ENCODE measurements around the gene USP47. TPM values are rescaled to one million over a fixed set of nuclear protein-coding genes. Genes with fewer than 3 reads are reported as not detected.

USP47 gene
- polyA plus RNA-seq, 3 donors from 2014 or later, result 36.3 to 72.4 (median 43.5) TPM

DNA sequence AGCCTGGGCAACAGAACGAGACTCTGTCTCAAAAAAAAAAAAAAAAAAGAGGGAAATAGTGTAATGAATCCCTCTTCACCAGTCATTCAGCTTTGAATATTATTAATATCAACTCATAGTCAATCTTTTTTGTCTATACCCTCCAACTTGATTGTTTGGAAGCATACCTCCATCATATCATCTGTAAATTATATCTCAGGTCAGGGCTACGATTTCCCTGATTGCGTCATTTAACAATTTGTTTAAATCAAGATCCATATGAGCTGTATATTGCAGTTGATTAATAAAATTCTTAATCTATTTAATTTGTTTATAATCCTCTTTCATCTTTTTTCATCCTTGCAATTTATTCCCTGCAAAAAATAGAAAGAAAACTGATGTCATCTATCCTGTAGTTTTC is 60.2 kb downstream of the USP47 start:
- Mint-ChIP-seq H3K9me3 (no peaks in the 10 kb centered on the region), H3K4me3 (no peak overlapping the region), H3K4me1 (peaks cover 7 to 25% of the 10 kb centered on the region in 2 donors), H3K27ac (peak overlapping the region in 1 of 6 donors; percentile 22), H3K27me3 (ENCODE audit: low read depth in 3 of 3) (no peaks in the 10 kb centered on the region), H3K36me3 (peaks cover 0 to 32% (median 11%) of the 10 kb centered on the region in 3 donors)
- DNase-seq, result no peak

DNA sequence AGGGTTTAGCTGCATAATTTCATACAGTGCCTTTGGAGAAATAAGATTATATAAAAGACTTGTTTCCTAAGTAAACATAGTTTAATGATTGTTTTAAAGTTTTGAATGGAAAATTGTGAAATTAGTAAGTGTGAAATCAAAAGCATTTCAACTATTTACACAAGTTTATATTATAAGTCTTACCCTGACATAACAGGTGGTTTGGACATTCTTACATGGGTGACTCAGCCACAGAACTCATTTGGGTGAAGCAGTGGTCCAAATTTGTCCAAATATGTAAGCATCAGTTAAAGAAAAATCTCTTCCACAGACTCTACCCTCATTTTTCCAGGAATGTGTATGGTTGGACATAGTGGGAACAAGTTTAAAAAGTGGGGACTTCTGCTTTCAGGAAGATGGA is 68.0 kb downstream of the USP47 start:
- Mint-ChIP-seq H3K36me3 (peaks cover 13 to 30% (median 23%) of the 10 kb centered on the region in 3 donors), H3K27me3 (ENCODE audit: low read depth in 3 of 3) (peaks cover 0 to 1% (median 0%) of the 10 kb centered on the region in 3 donors), H3K9me3 (no peaks in the 10 kb centered on the region), H3K4me1 (peaks cover 0 to 5% of the 10 kb centered on the region in 2 donors), H3K4me3 (no peak overlapping the region), H3K27ac (peak overlapping the region in 1 of 6 donors; percentile 9)
- no peak for DNase-seq

DNA sequence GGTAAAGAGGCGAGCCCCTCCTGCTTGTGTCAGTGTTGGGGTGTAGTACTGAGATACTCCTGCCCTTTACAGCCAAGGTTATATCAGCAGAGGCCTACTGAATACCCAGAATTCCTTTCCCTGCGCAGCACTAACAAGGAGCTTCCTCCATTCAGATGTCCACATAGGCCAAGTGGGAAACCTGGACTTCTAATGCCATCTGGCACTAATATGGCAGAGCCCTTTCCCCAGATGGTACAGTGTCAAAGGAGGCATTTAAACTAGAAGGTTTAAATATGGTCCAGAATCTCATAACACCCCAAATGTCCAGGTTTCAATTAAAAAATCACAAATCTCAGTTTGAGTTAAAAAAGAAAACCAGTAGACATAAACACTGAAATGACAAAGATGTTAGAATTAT is 68.8 kb downstream of the USP47 start:
- Mint-ChIP-seq H3K9me3 (no peaks in the 10 kb centered on the region), H3K4me1 (peaks cover 0 to 5% of the 10 kb centered on the region in 2 donors), H3K4me3 (no peak overlapping the region), H3K27ac (no peak overlapping the region), H3K27me3 (ENCODE audit: low read depth in 3 of 3) (peaks cover 0 to 1% (median 0%) of the 10 kb centered on the region in 3 donors), H3K36me3 (peaks cover 13 to 27% (median 20%) of the 10 kb centered on the region in 3 donors)
- DNase-seq, result no peak

DNA sequence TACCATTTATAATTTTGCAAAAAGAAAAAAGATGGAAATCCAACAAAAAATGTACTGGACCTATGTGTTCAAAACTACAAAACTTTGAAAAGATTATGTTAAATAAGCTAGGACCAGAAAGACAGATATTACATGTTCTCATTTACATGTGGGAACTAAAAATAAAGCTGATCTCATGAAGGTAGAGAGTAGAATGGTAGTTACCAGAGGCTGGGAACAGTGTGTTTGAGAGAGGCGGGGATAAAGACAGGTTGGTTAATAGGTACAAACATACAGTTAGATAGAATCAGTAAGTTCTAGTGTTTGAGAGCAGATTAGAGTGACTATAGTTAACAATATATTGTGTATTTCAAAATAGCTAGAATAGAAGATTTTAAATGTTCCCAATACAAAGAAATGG is 71.6 kb downstream of the USP47 start:
- Mint-ChIP-seq H3K36me3 (peaks cover 13 to 18% (median 15%) of the 10 kb centered on the region in 3 donors), H3K27ac (no peak overlapping the region), H3K4me1 (no peaks in the 10 kb centered on the region), H3K4me3 (no peak overlapping the region), H3K9me3 (no peaks in the 10 kb centered on the region), H3K27me3 (ENCODE audit: low read depth in 3 of 3) (peaks cover 0 to 1% (median 0%) of the 10 kb centered on the region in 3 donors)
- DNase-seq, result no peak

DNA sequence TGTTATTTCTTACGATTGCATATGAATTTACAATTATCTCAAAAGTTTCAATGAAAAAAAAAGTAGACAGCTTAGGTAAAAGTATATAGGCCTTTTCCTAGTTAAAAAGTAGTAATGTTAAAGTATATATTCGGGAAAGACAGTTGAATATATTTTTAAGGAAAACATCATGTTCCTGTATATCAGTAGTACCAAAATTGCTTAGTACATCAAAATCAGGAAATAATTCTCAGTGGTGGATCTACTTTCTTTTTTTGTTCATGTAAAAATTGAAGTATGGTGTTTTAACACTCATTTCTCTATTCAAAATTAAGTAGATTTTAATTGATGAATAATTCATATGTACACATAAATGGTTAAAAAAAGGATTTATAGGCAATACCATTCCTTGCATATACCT is 73.9 kb downstream of the USP47 start:
- peaks cover 0 to 3% (median 0%) of the 10 kb centered on the region in 3 donors for H3K27me3 Mint-ChIP-seq (ENCODE audit: low read depth in 3 of 3)
- H3K27ac Mint-ChIP-seq, result no peak overlapping the region
- no peaks in the 10 kb centered on the region for H3K4me1 Mint-ChIP-seq
- no peaks in the 10 kb centered on the region for H3K9me3 Mint-ChIP-seq
- no peak overlapping the region for H3K4me3 Mint-ChIP-seq
- peaks cover 13 to 18% (median 15%) of the 10 kb centered on the region in 3 donors for H3K36me3 Mint-ChIP-seq
- DNase-seq, result no peak

DNA sequence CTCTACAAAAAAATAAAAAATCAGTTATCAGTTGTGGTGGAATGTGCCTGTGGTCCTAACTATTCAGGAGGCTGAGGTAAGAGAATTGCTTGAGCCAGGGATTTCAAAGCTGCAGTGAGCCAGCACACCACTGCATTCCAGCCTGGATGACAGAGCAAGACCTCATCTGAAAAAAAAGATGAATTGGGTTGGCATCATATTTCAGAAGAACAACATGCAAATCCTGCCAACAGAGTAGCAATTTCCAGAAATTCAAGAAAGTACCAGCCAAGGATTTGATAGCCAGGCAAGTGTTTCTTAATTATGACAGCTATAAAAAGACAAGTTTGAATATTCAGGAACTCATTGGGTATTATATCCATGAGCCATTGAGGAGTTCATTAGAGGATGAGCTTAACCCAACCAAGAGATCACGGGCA is 75.2 kb downstream of the USP47 start:
- H3K27me3 Mint-ChIP-seq (ENCODE audit: low read depth in 3 of 3), result peaks cover 0 to 3% (median 0%) of the 10 kb centered on the region in 3 donors
- peaks cover 3 to 8% (median 7%) of the 10 kb centered on the region in 3 donors for H3K36me3 Mint-ChIP-seq
- H3K4me1 Mint-ChIP-seq, result no peaks in the 10 kb centered on the region

DNA sequence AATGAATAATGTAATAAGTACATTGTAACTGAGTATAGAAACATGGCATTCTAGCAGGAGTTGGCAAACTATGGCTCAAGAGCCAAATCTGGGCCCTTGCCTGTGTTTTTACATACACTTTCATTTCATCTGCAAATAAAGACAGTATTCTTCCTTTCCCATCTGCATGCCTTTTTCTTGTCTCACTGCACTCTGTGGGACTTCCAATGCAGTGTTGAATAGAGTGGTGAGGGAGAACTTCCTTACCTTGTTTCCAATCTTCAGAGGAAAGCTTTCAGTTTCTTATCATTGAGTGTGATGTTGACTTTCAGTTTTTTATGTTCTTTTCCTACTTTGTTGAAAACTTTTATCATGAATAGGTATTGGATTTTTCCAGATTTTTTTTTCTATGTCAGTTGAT is 82.1 kb downstream of the USP47 start:
- Mint-ChIP-seq H3K9me3 (no peaks in the 10 kb centered on the region), H3K27ac (peak overlapping the region in 4 of 6 donors; percentile 10 to 83 (median 32)), H3K36me3 (peaks cover 19 to 27% (median 24%) of the 10 kb centered on the region in 3 donors), H3K4me1 (peaks cover 14 to 46% of the 10 kb centered on the region in 2 donors), H3K27me3 (ENCODE audit: low read depth in 3 of 3) (peaks cover 0 to 5% (median 0%) of the 10 kb centered on the region in 3 donors), H3K4me3 (no peak overlapping the region)
- DNase-seq, result no peak

More for the DNA sequence above, 75.2 kb downstream of the USP47 start:
- no peak overlapping the region for H3K4me3 Mint-ChIP-seq
- no peak for DNase-seq
- no peak overlapping the region for H3K27ac Mint-ChIP-seq
- no peaks in the 10 kb centered on the region for H3K9me3 Mint-ChIP-seq

DNA sequence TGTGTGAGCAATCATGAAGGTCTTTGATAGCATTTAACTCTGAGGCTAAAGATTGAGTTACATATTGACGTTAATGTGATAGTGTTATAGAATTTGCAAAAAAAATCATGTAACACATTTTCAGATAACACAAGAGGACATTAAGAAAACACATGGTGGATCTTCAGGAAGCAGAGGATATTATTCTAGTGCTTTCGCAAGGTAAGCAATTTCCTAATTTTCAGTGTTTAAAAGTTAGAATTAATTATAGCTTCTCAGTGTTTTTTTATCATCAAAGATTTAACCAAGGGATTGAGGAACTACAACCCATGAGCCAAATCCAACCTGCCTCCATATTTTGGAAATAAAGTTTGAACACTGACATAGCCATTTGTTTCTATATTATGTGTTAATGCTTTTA is 88.1 kb downstream of the USP47 start:
- peaks cover 0 to 1% (median 0%) of the 10 kb centered on the region in 3 donors for H3K27me3 Mint-ChIP-seq (ENCODE audit: low read depth in 3 of 3)
- no peak overlapping the region for H3K4me3 Mint-ChIP-seq
- H3K36me3 Mint-ChIP-seq, result peaks cover 27 to 42% (median 39%) of the 10 kb centered on the region in 3 donors
- H3K4me1 Mint-ChIP-seq, result peaks cover 10 to 21% of the 10 kb centered on the region in 2 donors
- peak overlapping the region in 1 of 6 donors; percentile 10 for H3K27ac Mint-ChIP-seq
- H3K9me3 Mint-ChIP-seq, result no peaks in the 10 kb centered on the region
- no peak for DNase-seq

DNA sequence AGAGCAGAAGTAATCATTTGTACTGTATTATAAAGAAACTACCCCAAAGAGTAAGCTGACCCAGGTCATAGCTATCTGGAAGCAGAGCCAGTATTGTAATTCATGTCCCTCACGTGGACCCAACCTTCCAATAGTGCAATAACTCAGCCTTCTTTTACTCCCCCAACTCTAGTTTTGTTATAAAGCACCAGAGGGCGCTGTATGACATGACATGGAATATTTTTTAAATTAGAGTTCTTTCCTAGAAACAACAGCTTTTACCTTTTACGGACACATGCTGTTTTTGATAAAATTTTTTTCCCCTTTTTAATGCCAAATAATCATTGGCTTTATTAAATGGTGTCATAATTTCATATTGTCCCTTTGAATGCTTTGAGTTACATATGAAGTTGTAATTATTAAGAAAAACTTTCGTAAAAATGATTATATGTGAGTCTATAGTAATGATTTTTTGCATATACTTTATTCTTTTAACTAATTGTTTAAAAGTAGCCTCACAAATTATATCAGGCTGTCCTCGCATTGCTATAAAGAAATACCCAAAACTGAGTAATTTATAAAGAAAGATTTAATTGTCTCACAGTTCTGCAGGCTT is 89.8 kb downstream of the USP47 start:
- no peak overlapping the region for H3K27ac Mint-ChIP-seq
- peak in 2 of 3 donors; percentile 10 to 18 for DNase-seq
- peaks cover 15 to 38% (median 37%) of the 10 kb centered on the region in 3 donors for H3K36me3 Mint-ChIP-seq
- H3K4me3 Mint-ChIP-seq, result no peak overlapping the region
- no peaks in the 10 kb centered on the region for H3K27me3 Mint-ChIP-seq (ENCODE audit: low read depth in 3 of 3)
- H3K4me1 Mint-ChIP-seq, result peaks cover 6 to 12% of the 10 kb centered on the region in 2 donors
- no peaks in the 10 kb centered on the region for H3K9me3 Mint-ChIP-seq

DNA sequence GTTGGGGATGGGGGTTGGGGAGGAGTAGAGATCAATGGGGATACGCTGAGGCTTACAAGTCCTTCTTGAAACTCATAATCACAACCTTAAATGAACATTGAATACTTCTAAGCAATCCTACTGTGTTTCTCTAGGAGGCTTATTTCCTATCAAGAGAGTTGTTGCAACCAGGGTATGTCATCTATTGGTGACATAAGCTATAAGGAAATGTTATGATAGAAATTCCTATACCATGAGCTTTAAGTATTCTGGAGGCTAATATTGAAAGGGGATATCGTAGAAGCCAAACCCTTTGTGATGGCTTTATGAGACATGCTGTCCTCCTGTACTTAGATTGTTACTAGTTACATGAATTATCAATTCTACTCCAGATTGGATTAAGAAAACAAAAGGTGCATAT is 93.8 kb downstream of the USP47 start:
- Mint-ChIP-seq H3K36me3 (peaks cover 13 to 46% (median 41%) of the 10 kb centered on the region in 3 donors), H3K27me3 (ENCODE audit: low read depth in 3 of 3) (no peaks in the 10 kb centered on the region), H3K27ac (no peak overlapping the region), H3K9me3 (no peaks in the 10 kb centered on the region), H3K4me3 (no peak overlapping the region), H3K4me1 (peaks cover 0 to 4% of the 10 kb centered on the region in 2 donors)
- no peak for DNase-seq

DNA sequence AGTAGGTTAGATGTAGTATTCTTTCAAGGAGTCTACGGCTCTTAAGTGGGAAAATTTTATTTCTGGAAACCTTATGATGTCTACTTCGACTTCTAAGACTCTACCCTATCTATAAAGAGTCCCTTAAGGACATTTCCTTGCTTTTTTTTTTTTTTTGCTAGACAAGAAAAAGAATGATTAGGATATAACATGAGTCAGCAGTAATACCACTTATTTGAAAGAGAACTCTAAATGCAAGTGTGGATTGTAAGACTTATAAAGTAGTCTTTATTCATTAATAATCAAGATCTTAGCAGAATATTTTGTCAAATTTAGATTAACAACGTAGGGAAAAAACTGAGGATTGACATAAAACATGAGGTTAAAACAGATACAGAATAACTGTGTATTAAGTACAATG is 95.7 kb downstream of the USP47 start:
- H3K36me3 Mint-ChIP-seq, result peaks cover 15 to 57% (median 44%) of the 10 kb centered on the region in 3 donors
- DNase-seq, result no peak
- H3K27me3 Mint-ChIP-seq (ENCODE audit: low read depth in 3 of 3), result no peaks in the 10 kb centered on the region
- H3K4me3 Mint-ChIP-seq, result no peak overlapping the region
- H3K9me3 Mint-ChIP-seq, result no peaks in the 10 kb centered on the region
- H3K27ac Mint-ChIP-seq, result no peak overlapping the region
- H3K4me1 Mint-ChIP-seq, result peaks cover 0 to 4% of the 10 kb centered on the region in 2 donors

DNA sequence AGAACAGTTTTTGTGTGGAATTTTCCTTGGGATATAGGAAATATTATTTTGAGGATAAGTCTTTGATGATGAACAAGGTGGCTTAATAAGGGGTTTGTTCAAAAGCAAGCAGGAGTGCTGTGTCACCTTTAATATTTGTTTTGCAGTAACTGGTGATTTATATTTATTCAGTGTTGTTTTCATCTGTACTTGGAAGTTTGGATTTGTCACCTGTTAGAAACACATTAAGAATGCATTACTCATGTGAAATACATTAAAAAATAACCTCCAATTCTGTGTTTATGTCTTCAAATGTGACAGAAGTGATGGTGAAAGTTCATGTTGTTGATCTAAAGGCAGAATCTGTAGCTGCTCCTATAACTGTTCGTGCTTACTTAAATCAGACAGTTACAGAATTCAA is 96.2 kb downstream of the USP47 start:
- DNase-seq, result no peak
- peaks cover 20 to 62% (median 44%) of the 10 kb centered on the region in 3 donors for H3K36me3 Mint-ChIP-seq
- peaks cover 0 to 4% of the 10 kb centered on the region in 2 donors for H3K4me1 Mint-ChIP-seq
- no peaks in the 10 kb centered on the region for H3K27me3 Mint-ChIP-seq (ENCODE audit: low read depth in 3 of 3)
- no peak overlapping the region for H3K27ac Mint-ChIP-seq
- no peaks in the 10 kb centered on the region for H3K9me3 Mint-ChIP-seq
- H3K4me3 Mint-ChIP-seq, result no peak overlapping the region

DNA sequence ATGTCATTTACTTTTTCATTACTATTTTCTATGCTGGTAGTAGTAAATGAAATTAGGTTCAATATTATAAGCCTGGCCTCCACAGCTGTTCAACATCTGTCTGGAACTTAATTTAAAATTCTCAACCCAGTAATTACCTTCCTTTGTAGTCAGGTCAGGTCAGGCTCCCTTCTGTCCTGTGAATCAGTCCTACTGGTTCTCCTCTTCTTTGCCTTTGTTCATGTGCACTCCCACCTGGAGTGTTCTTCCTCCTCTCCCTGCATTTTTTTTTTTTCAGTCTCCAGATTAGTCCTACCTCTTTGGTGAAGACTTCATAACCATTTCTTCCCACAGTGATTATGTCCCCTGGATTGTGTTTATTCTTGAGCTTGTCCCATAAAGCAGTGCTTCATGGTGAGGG is 98.8 kb downstream of the USP47 start:
- H3K36me3 Mint-ChIP-seq, result peaks cover 12 to 60% (median 30%) of the 10 kb centered on the region in 3 donors
- no peaks in the 10 kb centered on the region for H3K9me3 Mint-ChIP-seq
- no peaks in the 10 kb centered on the region for H3K4me1 Mint-ChIP-seq
- H3K27ac Mint-ChIP-seq, result peak overlapping the region in 3 of 6 donors; percentile 20 to 61 (median 51)
- no peak overlapping the region for H3K4me3 Mint-ChIP-seq
- H3K27me3 Mint-ChIP-seq (ENCODE audit: low read depth in 3 of 3), result no peaks in the 10 kb centered on the region
- no peak for DNase-seq

DNA sequence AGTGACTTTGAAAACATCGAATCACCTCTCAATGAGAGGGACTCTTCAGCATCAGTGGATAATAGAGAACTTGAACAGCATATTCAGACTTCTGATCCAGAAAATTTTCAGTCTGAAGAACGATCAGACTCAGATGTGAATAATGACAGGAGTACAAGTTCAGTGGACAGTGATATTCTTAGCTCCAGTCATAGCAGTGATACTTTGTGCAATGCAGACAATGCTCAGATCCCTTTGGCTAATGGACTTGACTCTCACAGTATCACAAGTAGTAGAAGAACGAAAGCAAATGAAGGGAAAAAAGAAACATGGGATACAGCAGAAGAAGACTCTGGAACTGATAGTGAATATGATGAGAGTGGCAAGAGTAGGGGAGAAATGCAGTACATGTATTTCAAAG is 100.9 kb downstream of the USP47 start:
- Mint-ChIP-seq H3K36me3 (peaks cover 25 to 68% (median 33%) of the 10 kb centered on the region in 3 donors), H3K4me1 (no peaks in the 10 kb centered on the region), H3K9me3 (no peaks in the 10 kb centered on the region), H3K27ac (peak overlapping the region in 3 of 6 donors; percentile 0 to 29 (median 3)), H3K4me3 (no peak overlapping the region), H3K27me3 (ENCODE audit: low read depth in 3 of 3) (no peaks in the 10 kb centered on the region)
- no peak for DNase-seq

Data from immature natural killer cell (primary cell).